Ishikawa (cell line): ENCODE data around the gene FRK.

Experiments used
- CEBPB ChIP-seq: IDR thresholded peaks from 2 replicates; pipeline ENCODE4 v1.6.1; 2012
- CREB1 ChIP-seq: IDR thresholded peaks from 2 replicates; pipeline ENCODE4 v1.6.1; 2012; ENCODE audit warnings: low read depth
- EGR1 ChIP-seq: IDR thresholded peaks from 2 replicates; pipeline ENCODE4 v1.6.1; 2012
- EP300 ChIP-seq: IDR thresholded peaks from 2 replicates; pipeline ENCODE4 v1.6.1; 2012; ENCODE audit warnings: borderline replicate concordance
- FOXM1 ChIP-seq: IDR thresholded peaks from 2 replicates; pipeline ENCODE4 v1.6.1; 2012; ENCODE audit warnings: low read depth, borderline replicate concordance
- MAX ChIP-seq: IDR thresholded peaks from 2 replicates; pipeline ENCODE4 v1.6.1; 2012
- NFIC ChIP-seq: IDR thresholded peaks from 2 replicates; pipeline ENCODE4 v1.6.1; 2012
- RAD21 ChIP-seq: IDR thresholded peaks from 2 replicates; pipeline ENCODE4 v1.6.1; 2012; ENCODE audit warnings: low read depth
- REST ChIP-seq: IDR thresholded peaks from 2 replicates; pipeline ENCODE4 v1.6.1; 2012; ENCODE audit warnings: low read depth, mild to moderate bottlenecking
- TAF1 ChIP-seq: IDR thresholded peaks from 2 replicates; pipeline ENCODE4 v1.6.1; 2012; ENCODE audit warnings: low read depth, mild to moderate bottlenecking
- TCF12 ChIP-seq: IDR thresholded peaks from 2 replicates; pipeline ENCODE4 v1.6.1; 2012; ENCODE audit warnings: low read depth
- TEAD4 ChIP-seq: IDR thresholded peaks from 2 replicates; pipeline ENCODE4 v1.6.1; 2012
- USF1 ChIP-seq: IDR thresholded peaks from 2 replicates; pipeline ENCODE4 v1.6.1; 2012
- YY1 ChIP-seq: IDR thresholded peaks from 2 replicates; pipeline ENCODE4 v1.6.1; 2012; ENCODE audit warnings: low read depth
- ZBTB7A ChIP-seq: IDR thresholded peaks from 2 replicates; pipeline ENCODE4 v1.6.1; 2012; ENCODE audit warnings: low read depth

FRK gene

GRCh38 chr6:116066789-116067188, 6.1 kb upstream of the FRK start:
- TF ChIP-seq USF1 (no peak), TEAD4 (no peak), CEBPB (no peak), REST (no peak), TAF1 (no peak), NFIC (no peak), EGR1 (no peak), EP300 (no peak)

GRCh38 chr6:116064666-116065065, 4.0 kb upstream of the FRK start:
- TF ChIP-seq FOXM1 (no peak), USF1 (no peak), REST (no peak), YY1 (no peak), CEBPB (no peak), MAX (no peak)

- TF ChIP-seq USF1 (no peak), TAF1 (no peak)
Measured at GRCh38 chr6:116062496-116062895, 1.8 kb upstream of the FRK start.

GRCh38 chr6:116059713-116060571, 749 bp downstream of the FRK start:
- no peak for TF ChIP-seq TAF1
- TF ChIP-seq TCF12: no peak
- TF ChIP-seq EGR1: no peak
- TF ChIP-seq EP300: no peak
- no peak for TF ChIP-seq RAD21
- no peak for TF ChIP-seq FOXM1
- TF ChIP-seq ZBTB7A: no peak
- TF ChIP-seq CREB1: no peak
- TF ChIP-seq NFIC: no peak
- no peak for TF ChIP-seq REST
- TF ChIP-seq CEBPB: no peak
- TF ChIP-seq MAX: no peak
- TF ChIP-seq USF1: no peak
- no peak for TF ChIP-seq TEAD4
- no peak for TF ChIP-seq YY1
